Neural progenitor cell (in vitro differentiated cells): ENCODE measurements around the gene MIR17HG. TPM values are rescaled to one million over a fixed set of nuclear protein-coding genes. Genes with fewer than 3 reads are reported as not detected.

Experiments used
- DNase-seq: peaks from one replicate; pipeline ENCODE4 v3.0.0-alpha.2; 2016; ENCODE audit warnings: low spot score
- H2AFZ ChIP-seq: fragments of 200-600 bp; sonication (generic); replicated peaks from 2 replicates; pipeline ENCODE4 v1.6.1; 2016; ENCODE audit warnings: antibody characterized with exemption
- H3F3A ChIP-seq: fragments of 200-600 bp; sonication (generic); 2 replicates; pipeline ENCODE4 v1.6.1; 2016; ENCODE audit warnings: antibody characterized with exemption, low read depth
- H3K27ac ChIP-seq: fragments of 200-600 bp; sonication (generic); 2 replicates; pipeline ENCODE4 v1.5.1; 2016; ENCODE audit warnings: mild to moderate bottlenecking
- H3K27me3 ChIP-seq: fragments of 200-600 bp; sonication (generic); 2 replicates; pipeline ENCODE4 v1.6.1; 2016; ENCODE audit warnings: mild to moderate bottlenecking, moderate library complexity
- H3K36me3 ChIP-seq: fragments of 200-600 bp; sonication (generic); 2 replicates; pipeline ENCODE4 v1.5.1; 2016
- H3K4me1 ChIP-seq: fragments of 200-600 bp; sonication (generic); 2 replicates; pipeline ENCODE4 v1.6.1; 2016; ENCODE audit warnings: mixed run types
- H3K4me2 ChIP-seq: fragments of 200-600 bp; sonication (generic); 2 replicates; pipeline ENCODE4 v1.6.1; 2016
- H3K4me3 ChIP-seq: fragments of 200-600 bp; sonication (generic); 2 replicates; pipeline ENCODE4 v1.5.1; 2016
- H3K79me2 ChIP-seq: fragments of 200-600 bp; sonication (generic); 2 replicates; pipeline ENCODE4 v1.6.1; 2016; ENCODE audit warnings: low read depth
- H3K9ac ChIP-seq: fragments of 200-600 bp; sonication (generic); 2 replicates; pipeline ENCODE4 v1.6.1; 2016
- H3K9me3 ChIP-seq: fragments of 200-600 bp; sonication (generic); 2 replicates; pipeline ENCODE4 v1.5.1; 2016; ENCODE audit warnings: low read depth
- H4K20me1 ChIP-seq: fragments of 200-600 bp; sonication (generic); 2 replicates; pipeline ENCODE4 v1.6.1; 2016; ENCODE audit warnings: low read depth
- H3K27ac Mint-ChIP-seq: 3 replicates; pipeline ENCODE4 v1.8.0; 2021; ENCODE audit warnings: mixed read lengths
- H3K27me3 Mint-ChIP-seq: 2 replicates; pipeline ENCODE4 v1.8.0; 2022; ENCODE audit warnings: low read depth, mild to moderate bottlenecking, inconsistent platforms, moderate library complexity, mixed read lengths; ENCODE audit not compliant: insufficient read depth
- H3K36me3 Mint-ChIP-seq: 3 replicates; pipeline ENCODE4 v1.8.0; 2021; ENCODE audit warnings: mixed read lengths
- H3K4me1 Mint-ChIP-seq: 3 replicates; pipeline ENCODE4 v1.8.0; 2021; ENCODE audit warnings: mixed read lengths
- H3K4me3 Mint-ChIP-seq: 3 replicates; pipeline ENCODE4 v1.8.0; 2021; ENCODE audit warnings: mild to moderate bottlenecking, moderate library complexity, mixed read lengths
- H3K9me3 Mint-ChIP-seq: 3 replicates; pipeline ENCODE4 v1.8.0; 2020; ENCODE audit warnings: mixed read lengths
- EZH2 ChIP-seq: fragments of 200-600 bp; sonication (generic); IDR thresholded peaks from 2 replicates; pipeline ENCODE4 v1.6.1; 2017; ENCODE audit warnings: antibody characterized with exemption, mild to moderate bottlenecking, moderate library complexity
- EZH2phosphoT487 ChIP-seq: fragments of 200-600 bp; sonication (generic); IDR thresholded peaks from 2 replicates; pipeline ENCODE4 v1.6.1; 2017; ENCODE audit warnings: antibody characterized with exemption
- total RNA-seq: library from RNA; depleted of rRNA; stranded (reverse); fragments of >200 nt; gene quantifications from 2 replicates; pipeline ENCODE4 v1.2.3, GENCODE V29; 2015; ENCODE audit warnings: low replicate concordance
- TF ChIP-seq, protein P1 (sequence below): fragments of 200-600 bp; sonication (generic); IDR thresholded peaks from 2 replicates; pipeline ENCODE4 v1.5.1; 2017; ENCODE audit warnings: antibody characterized with exemption, mild to moderate bottlenecking

The MIR17HG gene
- total RNA-seq, 1 donor from 2014 or later: 69.7 TPM

DNA sequence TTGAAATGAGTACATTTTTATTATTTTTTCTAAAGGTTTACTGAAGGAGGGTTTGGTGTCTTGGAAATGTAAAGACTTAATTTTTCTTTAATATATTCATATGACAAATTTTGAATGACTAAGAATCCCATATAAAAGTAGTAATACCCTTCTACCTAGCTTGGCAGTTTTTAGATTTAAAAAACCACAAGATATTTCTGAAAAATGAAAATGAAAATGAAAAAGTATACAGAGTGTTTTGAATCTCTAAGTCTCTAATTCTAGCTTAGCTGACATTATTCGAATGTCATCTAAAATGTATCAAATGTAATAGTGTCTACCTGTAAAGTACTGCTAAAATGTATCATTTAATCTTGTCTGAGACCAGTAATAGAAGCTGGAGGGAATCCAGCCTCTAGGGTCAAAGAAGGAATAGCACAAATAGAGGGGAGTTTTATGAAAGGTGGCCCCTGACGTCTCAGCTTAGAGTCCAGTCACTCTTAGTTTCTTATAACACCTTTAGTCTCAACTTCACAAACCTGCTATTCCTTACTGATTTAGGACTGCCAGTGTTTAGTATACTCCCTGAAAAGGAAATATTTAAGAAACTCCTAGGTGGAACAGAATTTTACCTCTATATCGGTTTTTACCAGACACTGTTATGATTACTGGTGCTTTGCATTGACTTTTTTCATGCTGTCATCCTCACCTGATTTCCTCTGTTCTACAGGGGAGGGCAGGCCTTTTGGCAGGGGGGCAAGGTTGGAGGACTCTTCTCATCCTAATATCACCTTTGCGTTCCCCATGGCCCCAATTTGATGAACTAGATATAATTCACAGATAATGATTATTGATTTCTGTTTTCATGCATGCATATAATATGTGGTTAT lies 16.2 kb upstream of the MIR17HG start:
- H3K36me3 Mint-ChIP-seq: no peaks in the 10 kb centered on the region
- H2AFZ ChIP-seq: no peak overlapping the region
- no peaks in the 10 kb centered on the region for H3K9me3 Mint-ChIP-seq
- H3K27ac Mint-ChIP-seq: no peak overlapping the region
- H3K79me2 ChIP-seq: no peaks in the 10 kb centered on the region
- no peak overlapping the region for H3K27ac ChIP-seq
- TF ChIP-seq EZH2 (no peak), EZH2phosphoT487 (no peak)
- TF ChIP-seq, protein P1, sequence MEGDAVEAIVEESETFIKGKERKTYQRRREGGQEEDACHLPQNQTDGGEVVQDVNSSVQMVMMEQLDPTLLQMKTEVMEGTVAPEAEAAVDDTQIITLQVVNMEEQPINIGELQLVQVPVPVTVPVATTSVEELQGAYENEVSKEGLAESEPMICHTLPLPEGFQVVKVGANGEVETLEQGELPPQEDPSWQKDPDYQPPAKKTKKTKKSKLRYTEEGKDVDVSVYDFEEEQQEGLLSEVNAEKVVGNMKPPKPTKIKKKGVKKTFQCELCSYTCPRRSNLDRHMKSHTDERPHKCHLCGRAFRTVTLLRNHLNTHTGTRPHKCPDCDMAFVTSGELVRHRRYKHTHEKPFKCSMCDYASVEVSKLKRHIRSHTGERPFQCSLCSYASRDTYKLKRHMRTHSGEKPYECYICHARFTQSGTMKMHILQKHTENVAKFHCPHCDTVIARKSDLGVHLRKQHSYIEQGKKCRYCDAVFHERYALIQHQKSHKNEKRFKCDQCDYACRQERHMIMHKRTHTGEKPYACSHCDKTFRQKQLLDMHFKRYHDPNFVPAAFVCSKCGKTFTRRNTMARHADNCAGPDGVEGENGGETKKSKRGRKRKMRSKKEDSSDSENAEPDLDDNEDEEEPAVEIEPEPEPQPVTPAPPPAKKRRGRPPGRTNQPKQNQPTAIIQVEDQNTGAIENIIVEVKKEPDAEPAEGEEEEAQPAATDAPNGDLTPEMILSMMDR: no peak
- no peaks in the 10 kb centered on the region for H4K20me1 ChIP-seq
- H3K9me3 ChIP-seq: no peaks in the 10 kb centered on the region
- no peak overlapping the region for H3K4me2 ChIP-seq
- no peak overlapping the region for H3K9ac ChIP-seq
- no peak for DNase-seq
- H3K27me3 Mint-ChIP-seq: no peaks in the 10 kb centered on the region
- no peaks in the 10 kb centered on the region for H3K4me1 Mint-ChIP-seq
- H3K4me3 ChIP-seq: no peak overlapping the region
- H3K36me3 ChIP-seq: no peaks in the 10 kb centered on the region
- H3K27me3 ChIP-seq: peaks cover 7% of the 10 kb centered on the region
- H3K4me3 Mint-ChIP-seq: no peak overlapping the region
- H3K4me1 ChIP-seq: no peaks in the 10 kb centered on the region
- H3F3A ChIP-seq: no peaks in the 10 kb centered on the region

DNA sequence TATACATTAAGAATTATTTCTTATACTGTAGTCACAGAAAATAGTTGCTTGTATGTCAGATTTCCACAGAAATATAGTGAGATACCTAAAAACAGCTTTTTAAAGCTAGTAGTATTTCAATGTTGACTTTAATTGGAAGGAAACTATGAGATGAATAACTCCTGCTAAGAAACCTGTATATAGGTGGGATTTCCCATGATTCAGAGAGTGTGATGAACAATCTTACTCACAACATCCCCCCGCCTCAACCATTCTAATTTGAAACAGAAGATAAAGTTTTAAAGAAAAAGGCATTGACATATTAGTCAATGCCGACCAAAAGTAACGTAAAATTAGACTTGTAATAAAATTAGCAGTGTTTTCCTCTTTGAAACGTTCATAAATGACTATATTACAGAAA lies 1.4 kb upstream of the MIR17HG start:
- Mint-ChIP-seq H3K36me3 (peaks cover 16% of the 10 kb centered on the region), H3K27me3 (peaks cover 7% of the 10 kb centered on the region), H3K4me3 (no peak overlapping the region), H3K9me3 (no peaks in the 10 kb centered on the region), H3K4me1 (peaks cover 22% of the 10 kb centered on the region), H3K27ac (no peak overlapping the region)
- TF ChIP-seq, protein P1: no peak
- no peak for TF ChIP-seq EZH2
- H3K27ac ChIP-seq: no peak overlapping the region
- H3K9me3 ChIP-seq: no peaks in the 10 kb centered on the region
- H3K79me2 ChIP-seq: peaks cover 33% of the 10 kb centered on the region
- H3K4me3 ChIP-seq: no peak overlapping the region
- peaks cover 22% of the 10 kb centered on the region for H4K20me1 ChIP-seq
- no peak overlapping the region for H3K4me2 ChIP-seq
- peaks cover 30% of the 10 kb centered on the region for H3F3A ChIP-seq
- H2AFZ ChIP-seq: no peak overlapping the region
- H3K36me3 ChIP-seq: peaks cover 13% of the 10 kb centered on the region
- no peak for DNase-seq
- H3K27me3 ChIP-seq: peaks cover 58% of the 10 kb centered on the region
- no peak overlapping the region for H3K9ac ChIP-seq
- H3K4me1 ChIP-seq: peaks cover 20% of the 10 kb centered on the region

DNA sequence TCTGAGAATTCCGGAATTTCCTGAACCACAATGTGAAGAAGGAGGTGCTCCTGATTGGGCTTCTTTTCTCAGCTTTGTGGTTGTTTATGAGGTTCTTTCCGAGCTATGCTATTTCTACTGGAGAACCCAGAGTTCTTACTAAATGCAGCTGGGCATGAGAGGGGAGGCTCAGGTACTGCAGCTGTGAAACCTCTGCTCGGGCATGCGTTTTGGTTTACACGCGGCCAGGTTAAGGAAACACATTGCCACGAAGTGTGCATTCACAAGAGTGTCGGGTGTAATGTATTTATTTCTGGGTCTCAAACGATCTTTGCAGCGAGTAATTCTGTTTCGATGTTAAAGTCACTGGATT lies 661 bp upstream of the MIR17HG start:
- H3K9ac ChIP-seq: no peak overlapping the region

More for the DNA sequence above, 661 bp upstream of the MIR17HG start:
- peaks cover 50% of the 10 kb centered on the region for H3K27me3 ChIP-seq
- H3K4me3 Mint-ChIP-seq: peak overlapping the region; percentile 93
- H3K4me3 ChIP-seq: peak overlapping the region; percentile 68
- peaks cover 29% of the 10 kb centered on the region for H4K20me1 ChIP-seq
- H2AFZ ChIP-seq: peak overlapping the region; percentile 72
- peaks cover 23% of the 10 kb centered on the region for H3K36me3 Mint-ChIP-seq
- H3K79me2 ChIP-seq: peaks cover 41% of the 10 kb centered on the region
- DNase-seq: peak; percentile 51
- H3K27me3 Mint-ChIP-seq: peaks cover 7% of the 10 kb centered on the region
- peaks cover 27% of the 10 kb centered on the region for H3K4me1 ChIP-seq
- TF ChIP-seq, protein P1: no peak
- TF ChIP-seq EZH2: peak; percentile 38
- H3F3A ChIP-seq: peaks cover 38% of the 10 kb centered on the region
- peaks cover 30% of the 10 kb centered on the region for H3K4me1 Mint-ChIP-seq
- H3K36me3 ChIP-seq: peaks cover 19% of the 10 kb centered on the region
- H3K9me3 ChIP-seq: no peaks in the 10 kb centered on the region
- peak overlapping the region; percentile 83 for H3K27ac Mint-ChIP-seq
- H3K27ac ChIP-seq: peak overlapping the region; percentile 74
- H3K9me3 Mint-ChIP-seq: no peaks in the 10 kb centered on the region
- H3K4me2 ChIP-seq: peak overlapping the region; percentile 80
